Common myeloid progenitor, CD34-positive (primary cell): ENCODE measurements around the gene PRMT1.

ENCODE experiments used
- CTCF ChIA-PET: fragments of 350-600 bp; sonication (Branson Sonifier 250); formaldehyde crosslinking; loops from one replicate; lab custom pipeline; 2021; ENCODE audit warnings: antibody characterized with exemption; lab: Charles Lee
- POLR2A ChIA-PET: fragments of 350-600 bp; sonication (Branson Sonifier 250); formaldehyde crosslinking; loops from one replicate; lab custom pipeline; 2021; ENCODE audit warnings: antibody characterized with exemption; lab: Charles Lee
- DNase-seq, 3 donors: peaks; one replicate each; pipeline versions ENCODE4 v3.0.0 to v3.0.0-alpha.2; 2013
- H3K27ac ChIP-seq, 2 experiments: 1 replicate in 1 of 2; 2 replicates in 1 of 2; pipeline ENCODE4 v1.7.0; 2013; ENCODE audit warnings: inconsistent platforms in 2 of 2, low read length in 2 of 2, mild to moderate bottlenecking in 2 of 2, low read depth in 1 of 2, moderate library complexity in 1 of 2; ENCODE audit not compliant: severe bottlenecking in 2 of 2, insufficient read depth in 1 of 2, poor library complexity in 1 of 2
- H3K27me3 ChIP-seq, 5 experiments: replicated peaks in 2 of 5; 1 replicate in 3 of 5; 2 replicates in 2 of 5; pipeline versions ENCODE4 v1.6.1 to v1.7.0; 2013; ENCODE audit warnings: low read length in 4 of 5, mild to moderate bottlenecking in 2 of 5, moderate library complexity in 2 of 5, inconsistent platforms in 1 of 5; ENCODE audit not compliant: insufficient read depth in 5 of 5, control insufficient read depth in 4 of 5
- H3K36me3 ChIP-seq, 4 experiments: 1 replicate in 2 of 4; 2 replicates in 2 of 4; pipeline versions ENCODE4 v1.6.1 to v1.7.0; 2013; ENCODE audit warnings: low read length in 3 of 4, control low read depth in 1 of 4, mild to moderate bottlenecking in 1 of 4; ENCODE audit not compliant: control insufficient read depth in 4 of 4, insufficient read depth in 4 of 4
- H3K4me1 ChIP-seq, 4 experiments: 1 replicate in 3 of 4; 2 replicates in 1 of 4; pipeline versions ENCODE4 v1.6.1 to v1.7.1; 2013; ENCODE audit warnings: low read length in 3 of 4, mild to moderate bottlenecking in 3 of 4, control low read depth in 1 of 4, inconsistent platforms in 1 of 4, moderate library complexity in 1 of 4; ENCODE audit not compliant: control insufficient read depth in 4 of 4, insufficient read depth in 4 of 4; ENCODE audit errors: control extremely low read depth in 1 of 4
- H3K4me3 ChIP-seq, 7 experiments: 1 replicate in 4 of 7; 2 replicates in 3 of 7; pipeline versions ENCODE4 v1.5.1 to v1.7.0; 2013; ENCODE audit warnings: mild to moderate bottlenecking in 7 of 7, low read length in 6 of 7, moderate library complexity in 6 of 7, inconsistent platforms in 2 of 7, low read depth in 2 of 7, control low read depth in 1 of 7; ENCODE audit not compliant: insufficient read depth in 4 of 7, control insufficient read depth in 1 of 7; ENCODE audit errors: extremely low read depth in 1 of 7
- H3K9me3 ChIP-seq, 5 experiments: 1 replicate in 4 of 5; 2 replicates in 1 of 5; pipeline versions ENCODE4 v1.6.1 to v1.7.1; 2013; ENCODE audit warnings: low read length in 4 of 5, mild to moderate bottlenecking in 2 of 5, inconsistent platforms in 1 of 5, low read depth in 1 of 5, moderate library complexity in 1 of 5; ENCODE audit not compliant: control insufficient read depth in 4 of 5, insufficient read depth in 2 of 5; ENCODE audit errors: control extremely low read depth in 1 of 5
- WGBS: methylation state at CpG from one replicate; pipeline ENCODE4 v1.1.5; 2013; ENCODE audit not compliant: insufficient coverage; 5-methylcytosine and 5-hydroxymethylcytosine counted together

The PRMT1 gene

DNA sequence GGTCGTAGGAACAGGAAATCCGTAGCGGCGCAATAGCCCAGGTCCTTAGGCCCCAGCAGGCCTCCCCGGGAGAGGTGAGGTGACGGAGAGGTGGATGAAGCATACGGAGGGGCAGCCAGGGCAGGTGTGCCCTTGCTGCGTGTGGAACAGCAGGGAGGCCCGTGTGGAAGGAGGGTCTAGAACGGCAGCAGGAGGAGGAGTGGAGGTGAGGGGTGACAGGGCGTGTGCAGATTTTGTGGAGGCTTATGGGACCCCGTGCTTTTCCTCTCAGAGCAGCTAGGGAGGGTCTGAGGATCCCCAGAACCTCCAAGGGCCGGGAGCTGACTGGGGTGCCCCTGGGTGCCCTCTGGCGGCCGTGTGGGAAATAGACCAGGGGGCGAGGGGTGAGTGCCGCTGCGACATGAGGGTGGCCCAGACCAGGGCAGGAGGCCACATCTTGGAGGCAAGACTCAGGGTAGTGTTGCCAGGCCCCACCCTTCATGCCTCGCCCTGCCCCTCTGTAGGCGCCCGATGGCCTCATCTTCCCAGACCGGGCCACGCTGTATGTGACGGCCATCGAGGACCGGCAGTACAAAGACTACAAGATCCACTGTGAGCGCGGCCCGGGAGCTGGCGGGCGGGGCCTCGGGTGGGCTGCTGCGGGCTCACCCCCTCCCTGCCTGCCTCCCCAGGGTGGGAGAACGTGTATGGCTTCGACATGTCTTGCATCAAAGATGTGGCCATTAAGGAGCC, 7.3 kb downstream of the PRMT1 start:
- CTCF ChIA-PET = interaction anchor here (0.8 to 1.4 kb wide), 3 partner anchors 11 to 77 kb away, joined by 3 to 4 read pairs (median 4); no protein-coding TSS in a partner anchor
- POLR2A ChIA-PET = interaction anchor here (1.2 kb wide), 1 partner anchor 82 kb away, joined by 3 read pairs; the partner anchor contains the start of gene AP2A1
- Histone ChIP-seq H3K4me3 (no peak overlapping the region), H3K27ac (no peak overlapping the region), H3K4me1 (peaks cover 0 to 40% (median 30%) of the 10 kb centered on the region in 4 experiments), H3K27me3 (peaks cover 0 to 5% (median under 1%) of the 10 kb centered on the region in 5 experiments), H3K36me3 (peaks cover 9 to 75% (median 43%) of the 10 kb centered on the region in 4 experiments), H3K9me3 (no peaks in the 10 kb centered on the region)
- no peak for DNase-seq
- WGBS = 92% methylated on average over 32 of the region's 35 CpGs

DNA sequence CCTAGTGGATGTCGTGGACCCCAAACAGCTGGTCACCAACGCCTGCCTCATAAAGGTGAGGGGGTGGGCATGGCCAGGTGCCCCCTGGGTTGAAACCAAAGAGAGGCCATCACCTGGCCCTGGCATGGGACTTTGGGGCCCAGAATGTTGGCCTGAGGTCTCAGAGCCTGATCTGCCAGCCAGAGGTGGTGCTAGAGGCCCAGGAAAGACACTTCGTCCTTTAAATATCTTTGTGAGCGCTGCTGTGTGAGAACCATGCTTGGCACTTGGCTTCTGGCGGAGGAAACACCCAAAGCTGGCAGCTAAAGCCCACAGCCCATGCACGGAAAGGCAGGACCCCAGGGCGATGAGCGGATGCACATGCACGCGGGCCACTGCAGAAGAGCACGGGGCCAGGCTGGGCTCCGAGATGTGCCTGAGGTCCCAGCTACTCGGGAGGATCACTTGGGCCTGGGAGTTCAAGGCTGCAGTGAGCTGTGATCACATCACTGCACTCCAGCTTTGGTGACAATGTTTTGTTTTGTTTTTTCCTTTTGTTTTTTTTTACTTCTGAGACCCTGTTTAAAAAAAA, 8.0 kb downstream of the PRMT1 start:
- Histone ChIP-seq H3K27ac (no peak overlapping the region), H3K4me1 (peaks cover 0 to 40% (median 27%) of the 10 kb centered on the region in 4 experiments), H3K4me3 (no peak overlapping the region), H3K36me3 (peaks cover 9 to 79% (median 43%) of the 10 kb centered on the region in 4 experiments), H3K9me3 (no peaks in the 10 kb centered on the region), H3K27me3 (peaks cover 0 to 12% (median 6%) of the 10 kb centered on the region in 5 experiments)
- ChIA-PET CTCF (interaction anchor here (0.6 to 1.4 kb wide), 5 partner anchors 12 to 125 kb away, joined by 3 to 4 read pairs (median 3); no protein-coding TSS in a partner anchor), POLR2A (interaction anchor here (0.6 kb wide), 1 partner anchor 113 kb away, joined by 6 read pairs; no protein-coding TSS in a partner anchor)
- WGBS = 97% methylated on average over 12 of the region's 13 CpGs
- DNase-seq = no peak

DNA sequence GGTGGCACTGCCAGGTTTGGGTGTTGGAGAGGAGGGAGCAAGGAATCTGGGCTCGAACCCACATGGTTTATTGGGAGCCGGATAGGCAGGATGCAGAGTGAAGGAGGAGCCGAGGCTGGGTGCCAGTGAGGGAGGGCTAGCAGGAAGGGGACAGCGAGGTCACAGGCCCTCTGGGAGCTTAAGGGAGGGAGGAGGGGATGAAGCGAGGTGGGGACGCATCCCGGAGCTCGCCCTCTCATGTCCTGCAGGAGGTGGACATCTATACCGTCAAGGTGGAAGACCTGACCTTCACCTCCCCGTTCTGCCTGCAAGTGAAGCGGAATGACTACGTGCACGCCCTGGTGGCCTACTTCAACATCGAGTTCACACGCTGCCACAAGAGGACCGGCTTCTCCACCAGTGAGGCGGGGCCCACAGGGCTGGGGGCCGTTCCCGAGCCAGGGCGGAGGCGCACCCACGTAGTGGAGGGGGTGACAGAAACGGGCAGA, 8.8 kb downstream of the PRMT1 start:
- no peak for DNase-seq
- Histone ChIP-seq H3K4me3 (no peak overlapping the region), H3K4me1 (peaks cover 0 to 41% (median 25%) of the 10 kb centered on the region in 4 experiments), H3K9me3 (no peaks in the 10 kb centered on the region), H3K27me3 (peaks cover 0 to 20% (median 14%) of the 10 kb centered on the region in 5 experiments), H3K27ac (no peak overlapping the region), H3K36me3 (peaks cover 9 to 74% (median 43%) of the 10 kb centered on the region in 4 experiments)
- 96% methylated on average over 22 of the region's 23 CpGs for WGBS
- POLR2A ChIA-PET = interaction anchor here (0.6 kb wide), 1 partner anchor 113 kb away, joined by 6 read pairs; no protein-coding TSS in a partner anchor
- CTCF ChIA-PET = interaction anchor here (1.0 to 2.4 kb wide), 4 partner anchors 8 to 77 kb away, joined by 3 to 7 read pairs (median 4); partner anchors contain the start of genes PRMT1 and TSKS

DNA sequence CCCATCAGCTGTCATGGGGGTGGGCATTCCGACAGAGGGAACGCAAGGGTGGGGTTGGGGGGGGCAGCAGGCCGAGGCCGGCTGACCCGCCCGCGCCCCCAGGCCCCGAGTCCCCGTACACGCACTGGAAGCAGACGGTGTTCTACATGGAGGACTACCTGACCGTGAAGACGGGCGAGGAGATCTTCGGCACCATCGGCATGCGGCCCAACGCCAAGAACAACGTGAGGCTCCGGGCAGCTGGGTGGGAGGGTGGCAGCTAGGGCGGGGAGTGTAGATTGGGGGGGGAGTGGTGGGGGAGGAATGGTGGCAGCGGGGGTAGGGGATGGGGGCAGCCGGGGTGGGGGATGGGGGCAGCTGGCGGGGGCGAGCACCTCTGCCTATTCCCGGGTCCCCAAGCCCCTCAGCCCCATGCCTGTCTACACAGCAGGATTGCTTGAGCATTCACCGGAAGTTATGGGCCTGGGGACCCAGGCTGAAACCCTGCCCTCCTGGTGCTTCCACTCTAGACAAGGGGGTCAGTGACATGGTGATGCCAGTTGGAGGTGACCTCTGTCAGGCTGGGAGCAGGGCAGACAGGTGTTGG, 9.5 kb downstream of the PRMT1 start:
- H3K4me3 ChIP-seq = no peak overlapping the region
- peaks cover 9 to 74% (median 43%) of the 10 kb centered on the region in 4 experiments for H3K36me3 ChIP-seq
- peaks cover 0 to 27% (median 17%) of the 10 kb centered on the region in 5 experiments for H3K27me3 ChIP-seq
- ChIA-PET POLR2A (no interaction called here), CTCF (interaction anchor here (1.0 to 2.4 kb wide), 2 partner anchors 9 to 77 kb away, joined by 3 to 7 read pairs; partner anchors contain the start of genes PRMT1 and TSKS)
- no peak for DNase-seq
- H3K27ac ChIP-seq = no peak overlapping the region
- peaks cover 0 to 47% (median 29%) of the 10 kb centered on the region in 4 experiments for H3K4me1 ChIP-seq
- no peaks in the 10 kb centered on the region for H3K9me3 ChIP-seq
- 92% methylated on average over 13 of the region's 27 CpGs for WGBS

DNA sequence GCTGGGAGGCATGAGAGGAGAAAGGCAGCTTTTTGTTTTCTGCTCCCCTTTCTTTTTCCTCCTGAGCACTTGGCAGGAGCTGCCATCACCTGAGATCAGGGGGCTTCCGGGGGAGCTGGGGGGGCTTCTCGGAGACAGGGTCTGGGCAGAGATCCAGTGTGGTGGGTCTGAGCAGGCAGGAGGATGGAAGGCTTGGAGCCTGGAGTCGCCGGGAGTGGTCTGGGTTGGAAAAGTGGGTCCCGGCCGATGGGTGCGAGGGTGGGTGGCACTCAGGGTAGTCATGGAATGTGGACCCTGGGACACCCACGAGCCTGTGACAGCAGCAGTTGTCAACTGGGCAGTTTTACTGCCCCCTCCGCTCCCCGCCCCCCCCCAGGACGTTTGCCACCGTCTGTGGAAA, 10.1 kb downstream of the PRMT1 start:
- peaks cover 5 to 68% (median 38%) of the 10 kb centered on the region in 4 experiments for H3K36me3 ChIP-seq
- no peaks in the 10 kb centered on the region for H3K9me3 ChIP-seq
- peaks cover 0 to 48% (median 29%) of the 10 kb centered on the region in 4 experiments for H3K4me1 ChIP-seq
- peaks cover 0 to 33% (median 19%) of the 10 kb centered on the region in 5 experiments for H3K27me3 ChIP-seq
- POLR2A ChIA-PET = no interaction called here
- CTCF ChIA-PET = interaction anchor here (2.4 kb wide), 1 partner anchor 9 kb away, joined by 7 read pairs; the partner anchor contains the start of gene PRMT1
- 100% methylated on average over 6 of the region's 12 CpGs for WGBS
- no peak for DNase-seq
- H3K4me3 ChIP-seq = no peak overlapping the region
- no peak overlapping the region for H3K27ac ChIP-seq

DNA sequence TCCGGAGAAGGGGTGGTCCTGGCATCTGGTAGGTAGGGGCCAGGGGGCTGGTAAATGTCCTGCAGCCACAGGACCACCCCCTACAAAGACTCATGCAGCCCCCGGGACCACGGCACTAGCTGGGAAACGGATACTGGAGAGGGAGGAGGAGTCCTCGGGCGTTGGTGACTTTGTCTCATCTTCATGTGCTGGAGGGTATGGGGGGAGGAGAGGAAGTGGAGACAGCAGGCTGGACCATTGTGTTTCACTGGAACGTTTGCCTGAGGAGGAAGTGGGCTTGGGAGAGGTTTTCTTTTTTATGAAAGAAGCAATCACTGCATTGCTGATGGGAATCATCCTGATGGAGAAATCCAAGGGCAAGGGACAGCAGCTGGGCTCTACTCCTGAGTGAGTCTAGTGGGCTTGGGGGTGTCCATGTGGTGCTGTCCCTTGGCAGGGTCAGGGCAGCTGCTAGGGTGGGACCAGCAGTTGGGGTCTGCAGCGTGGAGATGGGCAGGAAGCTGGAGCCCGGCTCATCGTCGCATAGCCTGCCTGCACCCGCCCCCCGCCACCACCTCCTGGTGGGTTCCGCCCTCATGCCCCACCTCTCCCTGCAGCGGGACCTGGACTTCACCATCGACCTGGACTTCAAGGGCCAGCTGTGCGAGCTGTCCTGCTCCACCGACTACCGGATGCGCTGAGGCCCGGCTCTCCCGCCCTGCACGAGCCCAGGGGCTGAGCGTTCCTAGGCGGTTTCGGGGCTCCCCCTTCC, 10.7 kb downstream of the PRMT1 start:
- Histone ChIP-seq H3K27ac (no peak overlapping the region), H3K27me3 (peaks cover 0 to 38% (median 23%) of the 10 kb centered on the region in 5 experiments), H3K4me1 (peaks cover 0 to 48% (median 29%) of the 10 kb centered on the region in 4 experiments), H3K9me3 (no peaks in the 10 kb centered on the region), H3K4me3 (no peak overlapping the region), H3K36me3 (peaks cover 2 to 63% (median 34%) of the 10 kb centered on the region in 4 experiments)
- ChIA-PET CTCF (interaction anchor here (2.4 kb wide), 1 partner anchor 10 kb away, joined by 7 read pairs; the partner anchor contains the start of gene PRMT1), POLR2A (interaction anchor here (0.9 kb wide), 1 partner anchor 182 kb away, joined by 3 read pairs; no protein-coding TSS in a partner anchor)
- DNase-seq = no peak
- WGBS = 70% methylated on average over 20 of the region's 26 CpGs
